Activated T-cell treated with anti-CD3 and anti-CD28 coated beads, Interleukin-2, amount 50 U/mL, for 4 hours (primary cell): ENCODE data around the gene DRC7. TPM values are rescaled to one million over a fixed set of nuclear protein-coding genes. Genes with fewer than 3 reads are reported as not detected.
"Not testable (repeated sequence)": the region's sequence is repeated elsewhere in the genome, so short reads cannot be mapped to it uniquely, and the experiment has no call there.

Source experiments
- ATAC-seq, 2 donors: fragments of 200-7000 bp; cut with Tn5 transposase; one replicate each; pipeline ENCODE4 v1.10.0; 2021
- DNase-seq: peaks from one replicate; pipeline ENCODE4 v3.0.0-alpha.2; 2020
- H3K27me3 Mint-ChIP-seq: one replicate; pipeline ENCODE4 v1.8.0; 2021; ENCODE audit warnings: low read depth, mixed read lengths
- H3K36me3 Mint-ChIP-seq: one replicate; pipeline ENCODE4 v1.8.0; 2022; ENCODE audit warnings: mixed read lengths; ENCODE audit not compliant: insufficient read depth
- H3K4me1 Mint-ChIP-seq: one replicate; pipeline ENCODE4 v1.8.0; 2021; ENCODE audit warnings: low read depth, mixed read lengths
- H3K4me3 Mint-ChIP-seq: one replicate; pipeline ENCODE4 v1.8.0; 2021; ENCODE audit warnings: mild to moderate bottlenecking, moderate library complexity, mixed read lengths
- H3K9me3 Mint-ChIP-seq: one replicate; pipeline ENCODE4 v1.8.0; 2021; ENCODE audit warnings: mixed read lengths
- total RNA-seq, 3 donors: library from RNA; stranded (reverse); gene quantifications; one replicate each; pipeline ENCODE4 v1.2.1, GENCODE V29; 2021

Gene DRC7
- total RNA-seq, 3 donors from 2014 or later, result not detected

GRCh38 chr16:57721356-57722209, 27.0 kb downstream of the DRC7 start:
- DNase-seq, result no peak
- no peak for ATAC-seq
- H3K4me3 Mint-ChIP-seq, result no peak overlapping the region
- H3K27me3 Mint-ChIP-seq, result peaks cover 2% of the 10 kb centered on the region
- no peaks in the 10 kb centered on the region for H3K9me3 Mint-ChIP-seq
- H3K4me1 Mint-ChIP-seq, result no peaks in the 10 kb centered on the region
- no peaks in the 10 kb centered on the region for H3K36me3 Mint-ChIP-seq

GRCh38 chr16:57722210-57722499, 27.5 kb downstream of the DRC7 start:
- ATAC-seq (no peak), DNase-seq (no peak)
- Mint-ChIP-seq H3K36me3 (no peaks in the 10 kb centered on the region), H3K4me3 (no peak overlapping the region), H3K9me3 (no peaks in the 10 kb centered on the region), H3K4me1 (no peaks in the 10 kb centered on the region), H3K27me3 (peaks cover 2% of the 10 kb centered on the region)

GRCh38 chr16:57722651-57723050, 28.0 kb downstream of the DRC7 start:
- no peaks in the 10 kb centered on the region for H3K36me3 Mint-ChIP-seq
- no peak overlapping the region for H3K4me3 Mint-ChIP-seq
- no peak for DNase-seq
- no peaks in the 10 kb centered on the region for H3K9me3 Mint-ChIP-seq
- H3K27me3 Mint-ChIP-seq, result peaks cover 2% of the 10 kb centered on the region
- ATAC-seq, result no peak
- no peaks in the 10 kb centered on the region for H3K4me1 Mint-ChIP-seq

- Mint-ChIP-seq H3K9me3 (no peaks in the 10 kb centered on the region), H3K27me3 (no peaks in the 10 kb centered on the region), H3K4me1 (no peaks in the 10 kb centered on the region), H3K4me3 (no peak overlapping the region), H3K36me3 (no peaks in the 10 kb centered on the region)
- ATAC-seq (no peak), DNase-seq (no peak)
Measured at GRCh38 chr16:57723170-57723569, 28.6 kb downstream of the DRC7 start.

GRCh38 chr16:57724531-57724930, 29.9 kb downstream of the DRC7 start:
- Mint-ChIP-seq H3K9me3 (no peaks in the 10 kb centered on the region), H3K4me3 (no peak overlapping the region), H3K4me1 (no peaks in the 10 kb centered on the region), H3K36me3 (no peaks in the 10 kb centered on the region), H3K27me3 (no peaks in the 10 kb centered on the region)
- no peak for DNase-seq
- ATAC-seq, result no peak

GRCh38 chr16:57725151-57725550, 30.5 kb downstream of the DRC7 start:
- Mint-ChIP-seq H3K27me3 (no peaks in the 10 kb centered on the region), H3K9me3 (no peaks in the 10 kb centered on the region), H3K4me3 (no peak overlapping the region), H3K36me3 (no peaks in the 10 kb centered on the region), H3K4me1 (no peaks in the 10 kb centered on the region)
- ATAC-seq, result peak in 1 of 2 donors; percentile 26
- no peak for DNase-seq

GRCh38 chr16:57725554-57725953, 30.9 kb downstream of the DRC7 start:
- Mint-ChIP-seq H3K4me1 (no peaks in the 10 kb centered on the region), H3K36me3 (no peaks in the 10 kb centered on the region), H3K27me3 (no peaks in the 10 kb centered on the region), H3K4me3 (no peak overlapping the region), H3K9me3 (no peaks in the 10 kb centered on the region)
- ATAC-seq, result no peak
- DNase-seq, result no peak

GRCh38 chr16:57725976-57726375, 31.4 kb downstream of the DRC7 start:
- DNase-seq (no peak), ATAC-seq (no peak)
- no peaks in the 10 kb centered on the region for H3K4me1 Mint-ChIP-seq
- H3K9me3 Mint-ChIP-seq, result no peaks in the 10 kb centered on the region
- H3K27me3 Mint-ChIP-seq, result no peaks in the 10 kb centered on the region
- H3K4me3 Mint-ChIP-seq, result no peak overlapping the region
- no peaks in the 10 kb centered on the region for H3K36me3 Mint-ChIP-seq

- DNase-seq (no peak), ATAC-seq (no peak)
- Mint-ChIP-seq H3K27me3 (no peaks in the 10 kb centered on the region), H3K36me3 (no peaks in the 10 kb centered on the region), H3K4me1 (no peaks in the 10 kb centered on the region), H3K4me3 (no peak overlapping the region), H3K9me3 (no peaks in the 10 kb centered on the region)
Measured at GRCh38 chr16:57726433-57726947, 31.9 kb downstream of the DRC7 start.

- ATAC-seq (no peak), DNase-seq (no peak)
- Mint-ChIP-seq H3K9me3 (peaks cover 2% of the 10 kb centered on the region), H3K4me1 (no peaks in the 10 kb centered on the region), H3K4me3 (no peak overlapping the region), H3K36me3 (peaks cover under 1% of the 10 kb centered on the region), H3K27me3 (no peaks in the 10 kb centered on the region)
Measured at GRCh38 chr16:57727610-57728009, 33.0 kb downstream of the DRC7 start.

- Mint-ChIP-seq H3K36me3 (peaks cover 8% of the 10 kb centered on the region), H3K4me1 (no peaks in the 10 kb centered on the region), H3K9me3 (peaks cover 11% of the 10 kb centered on the region), H3K27me3 (no peaks in the 10 kb centered on the region), H3K4me3 (no peak overlapping the region)
- ATAC-seq (peak in 1 of 2 donors; percentile 46), DNase-seq (no peak)
Measured at GRCh38 chr16:57728336-57729181, 34.0 kb downstream of the DRC7 start.

GRCh38 chr16:57729182-57729484, 34.5 kb downstream of the DRC7 start:
- ATAC-seq, result no peak
- H3K4me1 Mint-ChIP-seq, result no peaks in the 10 kb centered on the region
- H3K36me3 Mint-ChIP-seq, result peaks cover 8% of the 10 kb centered on the region
- no peaks in the 10 kb centered on the region for H3K27me3 Mint-ChIP-seq
- H3K4me3 Mint-ChIP-seq, result no peak overlapping the region
- DNase-seq, result no peak
- H3K9me3 Mint-ChIP-seq, result peaks cover 11% of the 10 kb centered on the region

- not testable (repeated sequence) for H3K4me3 Mint-ChIP-seq, DNase-seq, H3K27me3 Mint-ChIP-seq, ATAC-seq, H3K4me1 Mint-ChIP-seq, H3K36me3 Mint-ChIP-seq
- peaks cover 11% of the 10 kb centered on the region for H3K9me3 Mint-ChIP-seq
Measured at GRCh38 chr16:57729852-57730251, 35.2 kb downstream of the DRC7 start.

GRCh38 chr16:57730771-57731730, 36.4 kb downstream of the DRC7 start:
- Mint-ChIP-seq H3K27me3 (no peaks in the 10 kb centered on the region), H3K4me3 (no peak overlapping the region), H3K9me3 (peaks cover 11% of the 10 kb centered on the region), H3K36me3 (peaks cover 8% of the 10 kb centered on the region), H3K4me1 (peaks cover 7% of the 10 kb centered on the region)
- DNase-seq (no peak), ATAC-seq (no peak)
